ENCODE results near the gene ARHGEF38. TPM values are rescaled to one million over a fixed set of nuclear protein-coding genes. Genes with fewer than 3 reads are reported as not detected.

ARHGEF38 gene
- total RNA-seq, 1 donor from 2014 or later: 0.69 TPM

DNA sequence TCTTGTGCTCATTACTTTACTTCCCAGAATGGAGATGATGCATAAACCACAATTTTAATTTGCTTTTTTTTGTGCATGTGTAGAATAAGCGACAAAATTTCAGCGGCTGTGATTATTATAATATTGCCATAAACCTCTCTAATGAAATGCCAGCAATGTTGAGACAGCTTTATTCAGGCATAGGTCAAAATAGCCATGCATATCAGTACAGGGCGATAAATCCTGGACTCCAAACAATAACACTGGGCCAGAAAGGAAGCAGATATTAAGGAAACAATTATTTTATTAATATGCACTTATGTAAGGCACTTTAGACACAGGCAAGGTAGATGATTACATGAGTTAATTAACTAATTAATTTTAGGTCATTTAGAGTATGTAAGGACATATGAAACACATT, 47.1 kb downstream of the ARHGEF38 start:
- Mint-ChIP-seq H3K36me3 (no peaks in the 10 kb centered on the region), H3K4me1 (peaks cover 15% of the 10 kb centered on the region), H3K27me3 (ENCODE audit: low read depth) (peaks cover 2% of the 10 kb centered on the region), H3K27ac (no peak overlapping the region), H3K9me3 (no peaks in the 10 kb centered on the region), H3K4me3 (no peak overlapping the region)
- no peak for DNase-seq (ENCODE audit: low spot score in 2 of 2, unreplicated experiment in 2 of 2)
- TF ChIP-seq, protein P1, sequence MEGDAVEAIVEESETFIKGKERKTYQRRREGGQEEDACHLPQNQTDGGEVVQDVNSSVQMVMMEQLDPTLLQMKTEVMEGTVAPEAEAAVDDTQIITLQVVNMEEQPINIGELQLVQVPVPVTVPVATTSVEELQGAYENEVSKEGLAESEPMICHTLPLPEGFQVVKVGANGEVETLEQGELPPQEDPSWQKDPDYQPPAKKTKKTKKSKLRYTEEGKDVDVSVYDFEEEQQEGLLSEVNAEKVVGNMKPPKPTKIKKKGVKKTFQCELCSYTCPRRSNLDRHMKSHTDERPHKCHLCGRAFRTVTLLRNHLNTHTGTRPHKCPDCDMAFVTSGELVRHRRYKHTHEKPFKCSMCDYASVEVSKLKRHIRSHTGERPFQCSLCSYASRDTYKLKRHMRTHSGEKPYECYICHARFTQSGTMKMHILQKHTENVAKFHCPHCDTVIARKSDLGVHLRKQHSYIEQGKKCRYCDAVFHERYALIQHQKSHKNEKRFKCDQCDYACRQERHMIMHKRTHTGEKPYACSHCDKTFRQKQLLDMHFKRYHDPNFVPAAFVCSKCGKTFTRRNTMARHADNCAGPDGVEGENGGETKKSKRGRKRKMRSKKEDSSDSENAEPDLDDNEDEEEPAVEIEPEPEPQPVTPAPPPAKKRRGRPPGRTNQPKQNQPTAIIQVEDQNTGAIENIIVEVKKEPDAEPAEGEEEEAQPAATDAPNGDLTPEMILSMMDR (IDR thresholded peaks at IDR 0.05; ENCODE audit: unreplicated experiment): no peak

DNA sequence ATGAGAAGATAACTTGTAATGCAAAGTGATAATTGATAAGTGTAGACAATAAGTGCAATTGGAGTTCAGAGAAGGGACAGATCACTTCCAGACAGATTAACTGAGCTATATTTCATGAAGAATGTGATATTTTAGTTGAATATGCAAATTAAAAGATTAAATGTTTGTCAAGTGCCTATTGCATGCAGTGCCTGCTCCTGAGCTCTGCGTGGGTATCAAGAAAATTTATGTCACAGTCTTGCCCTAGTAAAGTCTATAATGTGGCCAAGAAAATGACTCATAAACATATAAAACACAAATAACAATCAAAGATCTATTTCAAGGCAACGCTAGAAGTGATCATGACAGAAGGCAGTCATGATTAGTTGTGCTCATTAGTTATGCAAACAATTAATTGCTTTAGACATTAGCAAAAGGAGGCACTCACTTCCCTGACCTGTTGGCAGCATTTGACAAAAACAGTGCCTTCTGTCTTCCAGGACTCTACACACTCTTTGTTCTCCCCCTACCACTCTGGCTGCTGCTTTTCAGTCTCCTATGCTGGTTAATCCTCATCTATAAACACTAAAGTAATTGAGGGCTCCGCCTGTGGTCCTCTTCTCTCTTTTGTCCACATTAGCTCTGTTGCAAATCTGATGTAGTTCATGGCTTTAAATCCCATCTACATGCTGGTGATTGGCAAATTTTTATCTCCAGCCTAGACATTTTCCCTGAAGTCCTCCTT, 47.7 kb downstream of the ARHGEF38 start:
- Mint-ChIP-seq H3K4me1 (peaks cover 11% of the 10 kb centered on the region), H3K27me3 (ENCODE audit: low read depth) (peaks cover 2% of the 10 kb centered on the region), H3K36me3 (no peaks in the 10 kb centered on the region), H3K4me3 (no peak overlapping the region), H3K9me3 (no peaks in the 10 kb centered on the region), H3K27ac (no peak overlapping the region)
- DNase-seq (ENCODE audit: low spot score in 2 of 2, unreplicated experiment in 2 of 2): no peak
- TF ChIP-seq, protein P1 (IDR thresholded peaks at IDR 0.05; ENCODE audit: unreplicated experiment): no peak

DNA sequence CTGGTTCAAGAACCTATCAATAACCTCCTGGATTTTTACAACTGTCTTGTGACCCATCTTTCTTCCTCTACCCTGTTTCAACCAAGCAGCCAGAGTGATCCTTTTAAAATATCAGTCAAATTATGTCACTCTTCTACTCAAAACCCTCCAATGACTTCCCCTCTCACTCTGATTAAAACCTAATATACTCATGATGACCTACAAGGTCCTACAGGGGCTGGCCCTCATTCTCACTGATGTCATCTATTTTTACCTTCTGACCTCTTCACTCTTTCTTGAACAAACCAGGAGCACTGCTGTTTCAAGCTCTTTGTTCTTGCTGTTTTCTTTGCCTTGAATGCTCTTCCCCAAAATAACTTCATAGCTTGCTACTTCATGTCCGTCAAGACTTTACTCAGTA, 48.5 kb downstream of the ARHGEF38 start:
- peaks cover 19% of the 10 kb centered on the region for H3K4me1 Mint-ChIP-seq
- no peak for DNase-seq (ENCODE audit: low spot score in 2 of 2, unreplicated experiment in 2 of 2)
- TF ChIP-seq, protein P1 (IDR thresholded peaks at IDR 0.05; ENCODE audit: unreplicated experiment): no peak
- no peaks in the 10 kb centered on the region for H3K9me3 Mint-ChIP-seq
- no peaks in the 10 kb centered on the region for H3K36me3 Mint-ChIP-seq
- H3K27me3 Mint-ChIP-seq (ENCODE audit: low read depth): peaks cover 2% of the 10 kb centered on the region
- no peak overlapping the region for H3K27ac Mint-ChIP-seq
- H3K4me3 Mint-ChIP-seq: no peak overlapping the region

DNA sequence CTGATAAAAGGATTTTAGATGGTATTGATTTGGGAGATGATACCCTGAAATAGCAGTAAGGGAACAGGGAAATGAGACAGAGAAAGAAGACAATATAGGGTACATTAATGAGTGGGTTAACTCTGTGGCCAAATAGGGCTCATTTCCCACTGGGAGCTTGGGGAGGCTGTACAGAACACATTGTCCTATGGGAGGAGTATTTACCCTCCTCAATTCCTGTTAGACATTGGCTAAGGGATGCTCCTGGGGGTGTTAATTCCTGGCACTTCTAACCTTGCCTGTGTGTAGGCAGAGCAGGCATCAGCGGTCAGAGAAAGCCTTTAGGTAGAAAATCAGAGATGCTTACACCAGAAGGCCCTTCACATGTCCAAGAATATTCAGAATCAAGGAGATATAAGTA, 49.0 kb downstream of the ARHGEF38 start:
- TF ChIP-seq, protein P1 (IDR thresholded peaks at IDR 0.05; ENCODE audit: unreplicated experiment): no peak
- Mint-ChIP-seq H3K36me3 (no peaks in the 10 kb centered on the region), H3K27me3 (ENCODE audit: low read depth) (peaks cover 2% of the 10 kb centered on the region), H3K4me3 (no peak overlapping the region), H3K27ac (no peak overlapping the region), H3K4me1 (peaks cover 19% of the 10 kb centered on the region), H3K9me3 (no peaks in the 10 kb centered on the region)
- DNase-seq (ENCODE audit: low spot score in 2 of 2, unreplicated experiment in 2 of 2): no peak

DNA sequence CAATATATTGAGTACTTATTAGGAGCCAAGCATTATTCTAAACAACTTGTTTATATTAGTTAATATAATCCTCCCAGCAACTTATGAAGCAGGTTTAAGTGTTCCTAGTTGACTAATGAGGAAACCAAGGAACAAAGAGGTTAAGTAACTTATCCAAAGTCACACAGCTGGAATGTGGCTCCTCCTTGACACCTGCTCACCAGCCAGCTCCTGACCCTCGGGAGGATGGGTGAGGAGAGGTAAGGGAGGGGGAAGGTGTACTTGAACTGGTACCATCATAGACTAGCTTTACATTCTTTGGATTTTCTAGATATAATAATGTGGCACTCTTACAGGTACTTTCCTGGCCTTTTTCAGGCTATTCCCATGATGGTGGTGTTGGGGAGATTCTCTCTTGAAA, 50.7 kb downstream of the ARHGEF38 start:
- H3K27ac Mint-ChIP-seq: no peak overlapping the region
- TF ChIP-seq, protein P1 (IDR thresholded peaks at IDR 0.05; ENCODE audit: unreplicated experiment): no peak
- no peaks in the 10 kb centered on the region for H3K27me3 Mint-ChIP-seq (ENCODE audit: low read depth)
- no peaks in the 10 kb centered on the region for H3K9me3 Mint-ChIP-seq
- no peak for DNase-seq (ENCODE audit: low spot score in 2 of 2, unreplicated experiment in 2 of 2)
- no peak overlapping the region for H3K4me3 Mint-ChIP-seq
- H3K36me3 Mint-ChIP-seq: no peaks in the 10 kb centered on the region
- H3K4me1 Mint-ChIP-seq: peaks cover 19% of the 10 kb centered on the region
